H9 (cell line): ENCODE data around the gene ALOX12B. TPM values are rescaled to one million over a fixed set of nuclear protein-coding genes. Genes with fewer than 3 reads are reported as not detected.

Experiments
- DNase-seq: peaks from one replicate; pipeline ENCODE4 v3.0.0-alpha.2; 2017
- H2AFZ ChIP-seq: one replicate; pipeline ENCODE4 v1.6.1; 2013; ENCODE audit warnings: mild to moderate bottlenecking, low read length, control low read depth, moderate library complexity
- H2AK5ac ChIP-seq: 2 replicates; pipeline ENCODE4 v1.6.1; 2013; ENCODE audit warnings: low read length, control low read depth, mixed read lengths; ENCODE audit not compliant: insufficient read length
- H2BK120ac ChIP-seq: one replicate; pipeline ENCODE4 v1.6.1; 2013; ENCODE audit warnings: low read depth, mild to moderate bottlenecking, low read length, control low read depth, inconsistent platforms; ENCODE audit not compliant: poor library complexity, severe bottlenecking
- H2BK12ac ChIP-seq: 2 replicates; pipeline ENCODE4 v1.6.1; 2013; ENCODE audit warnings: low read length, control low read depth, mixed read lengths, low read depth; ENCODE audit not compliant: insufficient read length
- H2BK15ac ChIP-seq: 2 replicates; pipeline ENCODE4 v1.6.1; 2013; ENCODE audit warnings: low read depth, low read length, control low read depth
- H2BK20ac ChIP-seq: one replicate; pipeline ENCODE4 v1.6.1; 2013; ENCODE audit warnings: low read depth, mild to moderate bottlenecking, low read length, control low read depth, inconsistent platforms; ENCODE audit not compliant: poor library complexity, severe bottlenecking
- H2BK5ac ChIP-seq: 2 replicates; pipeline ENCODE4 v1.6.1; 2013; ENCODE audit warnings: low read length, control low read depth, mixed read lengths; ENCODE audit not compliant: insufficient read length
- H3K14ac ChIP-seq: 2 replicates; pipeline ENCODE4 v1.6.1; 2013; ENCODE audit warnings: low read length, control low read depth; ENCODE audit not compliant: insufficient read depth
- H3K18ac ChIP-seq: 2 replicates; pipeline ENCODE4 v1.6.1; 2013; ENCODE audit warnings: low read depth, mild to moderate bottlenecking, mixed read lengths, low read length, control low read depth; ENCODE audit not compliant: insufficient read length
- H3K23ac ChIP-seq: 2 replicates; pipeline ENCODE4 v1.6.1; 2013; ENCODE audit warnings: low read length, control low read depth, mixed read lengths, low read depth; ENCODE audit not compliant: insufficient read length
- H3K23me2 ChIP-seq: 2 replicates; pipeline ENCODE4 v1.6.1; 2013; ENCODE audit warnings: low read depth, mild to moderate bottlenecking, mixed read lengths, low read length, control low read depth; ENCODE audit not compliant: insufficient read length, poor library complexity, severe bottlenecking
- H3K27ac ChIP-seq: 2 replicates; pipeline ENCODE4 v1.5.1; 2013; ENCODE audit warnings: low read length, control low read depth, mixed read lengths, low read depth; ENCODE audit not compliant: insufficient read length
- H3K27me3 ChIP-seq: 2 replicates; pipeline ENCODE4 v1.6.1; 2013; ENCODE audit warnings: low read length, control low read depth, inconsistent platforms; ENCODE audit not compliant: insufficient read depth
- H3K4ac ChIP-seq: 2 replicates; pipeline ENCODE4 v1.6.1; 2013; ENCODE audit warnings: low read depth, mild to moderate bottlenecking, control low read depth, inconsistent platforms, low read length, moderate library complexity
- H3K4me1 ChIP-seq: 2 replicates; pipeline ENCODE4 v1.6.1; 2013; ENCODE audit warnings: low read length, control low read depth, inconsistent platforms; ENCODE audit not compliant: insufficient read depth
- H3K4me2 ChIP-seq: 2 replicates; pipeline ENCODE4 v1.6.1; 2013; ENCODE audit warnings: low read length, control low read depth, mixed read lengths; ENCODE audit not compliant: insufficient read length, insufficient read depth
- H3K56ac ChIP-seq: 2 replicates; pipeline ENCODE4 v1.6.1; 2013; ENCODE audit warnings: low read depth, mild to moderate bottlenecking, mixed read lengths, low read length, control low read depth; ENCODE audit not compliant: insufficient read length
- H3K79me1 ChIP-seq: 2 replicates; pipeline ENCODE4 v1.6.1; 2013; ENCODE audit warnings: low read depth, mild to moderate bottlenecking, moderate library complexity, low read length, control low read depth, inconsistent platforms; ENCODE audit not compliant: insufficient read depth, poor library complexity, severe bottlenecking
- H3K79me2 ChIP-seq: 2 replicates; pipeline ENCODE4 v1.6.1; 2013; ENCODE audit warnings: low read length, control low read depth, inconsistent platforms; ENCODE audit not compliant: insufficient read depth
- H3K9ac ChIP-seq: 2 replicates; pipeline ENCODE4 v1.6.1; 2013; ENCODE audit warnings: low read length, control low read depth, mixed read lengths; ENCODE audit not compliant: insufficient read length; ENCODE audit errors: extremely low read depth
- H3K9me3 ChIP-seq: one replicate; pipeline ENCODE4 v1.6.1; 2013; ENCODE audit warnings: low read depth, low read length, inconsistent platforms; ENCODE audit not compliant: control insufficient read depth
- H3T11ph ChIP-seq: one replicate; pipeline ENCODE4 v1.6.1; 2013; ENCODE audit warnings: mild to moderate bottlenecking, low read length, control low read depth, inconsistent platforms
- H4K20me1 ChIP-seq: one replicate; pipeline ENCODE4 v1.6.1; 2013; ENCODE audit not compliant: control insufficient read depth, insufficient read length, insufficient read depth
- H4K5ac ChIP-seq: 2 replicates; pipeline ENCODE4 v1.6.1; 2013; ENCODE audit warnings: low read depth, mild to moderate bottlenecking, mixed read lengths, low read length, control low read depth; ENCODE audit not compliant: insufficient read length
- H4K8ac ChIP-seq: replicated peaks from 2 replicates; pipeline ENCODE4 v1.6.1; 2013; ENCODE audit warnings: low read length, control low read depth, mixed read lengths, low read depth; ENCODE audit not compliant: insufficient read length
- H4K91ac ChIP-seq: 2 replicates; pipeline ENCODE4 v1.6.1; 2013; ENCODE audit warnings: low read depth, mild to moderate bottlenecking, moderate library complexity, mixed read lengths, low read length, control low read depth; ENCODE audit not compliant: insufficient read length
- H3K27ac Mint-ChIP-seq, 3 experiments: 2 replicates in 2 of 3; 3 replicates in 1 of 3; pipeline ENCODE4 v1.8.0; 2020 to 2021; ENCODE audit warnings: mixed read lengths in 3 of 3, mild to moderate bottlenecking in 1 of 3, moderate library complexity in 1 of 3
- H3K27me3 Mint-ChIP-seq: 2 replicates; pipeline ENCODE4 v1.8.0; 2021; ENCODE audit warnings: low read depth, mild to moderate bottlenecking, moderate library complexity, mixed read lengths
- H3K36me3 Mint-ChIP-seq, 3 experiments: 2 replicates in 2 of 3; 3 replicates in 1 of 3; pipeline ENCODE4 v1.8.0; 2020 to 2021; ENCODE audit warnings: low read depth in 3 of 3, mixed read lengths in 3 of 3; ENCODE audit not compliant: insufficient read depth in 1 of 3
- H3K4me1 Mint-ChIP-seq, 2 experiments: 2 replicates each; pipeline ENCODE4 v1.8.0; 2020; ENCODE audit warnings: mixed read lengths in 2 of 2
- H3K4me3 Mint-ChIP-seq, 2 experiments: 2 replicates in 1 of 2; 3 replicates in 1 of 2; pipeline ENCODE4 v1.8.0; 2020 to 2021; ENCODE audit warnings: mild to moderate bottlenecking in 2 of 2, mixed read lengths in 2 of 2, moderate library complexity in 1 of 2
- H3K9me3 Mint-ChIP-seq, 2 experiments: 2 replicates in 1 of 2; 3 replicates in 1 of 2; pipeline ENCODE4 v1.8.0; 2020; ENCODE audit warnings: mild to moderate bottlenecking in 2 of 2, mixed read lengths in 2 of 2, moderate library complexity in 1 of 2
- whole genome bisulfite sequencing: extraction: QIAGEN DNeasy Blood & Tissue Kit; methylation state at CpG from one replicate; pipeline ENCODE4 v1.1.7; 2013; ENCODE audit warnings: missing lambda C conversion rate, low lambda C conversion rate, mixed read lengths; ENCODE audit not compliant: insufficient read length; ENCODE audit errors: extremely low coverage; 5-methylcytosine and 5-hydroxymethylcytosine counted together
- total RNA-seq: library from RNA; stranded (reverse); gene quantifications from 2 replicates; pipeline ENCODE4 v1.2.1, GENCODE V29; 2021
- TF ChIP-seq, protein P1 (sequence below): fragments of 200-600 bp; sonication (generic); conservative IDR thresholded peaks from 3 replicates; pipeline ENCODE4 v1.8.0; 2021; ENCODE audit warnings: antibody characterized with exemption, mild to moderate bottlenecking

Gene ALOX12B
- total RNA-seq, 1 experiment from 2014 or later: 1.2 TPM

DNA sequence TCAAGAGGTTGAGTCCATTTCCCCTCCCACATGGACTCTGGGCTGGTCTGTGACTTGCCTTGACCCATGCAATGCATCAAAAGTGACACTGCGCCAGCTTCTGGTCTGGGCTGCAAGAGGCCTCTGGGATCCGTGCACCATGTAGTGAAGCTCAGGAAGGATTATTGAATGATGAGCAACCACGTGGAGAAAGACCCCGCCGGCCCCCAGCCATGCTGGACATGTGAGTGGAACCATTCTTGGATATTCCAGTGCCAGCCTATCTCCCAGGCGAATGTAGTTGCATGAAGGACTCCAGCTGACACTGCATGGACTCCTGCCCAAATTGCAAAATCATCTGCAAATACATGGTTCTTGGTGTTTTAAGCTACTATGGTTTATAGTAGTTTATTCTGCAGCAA, 56.3 kb downstream of the ALOX12B start:
- no peak overlapping the region for H3K9ac ChIP-seq
- TF ChIP-seq, protein P1, sequence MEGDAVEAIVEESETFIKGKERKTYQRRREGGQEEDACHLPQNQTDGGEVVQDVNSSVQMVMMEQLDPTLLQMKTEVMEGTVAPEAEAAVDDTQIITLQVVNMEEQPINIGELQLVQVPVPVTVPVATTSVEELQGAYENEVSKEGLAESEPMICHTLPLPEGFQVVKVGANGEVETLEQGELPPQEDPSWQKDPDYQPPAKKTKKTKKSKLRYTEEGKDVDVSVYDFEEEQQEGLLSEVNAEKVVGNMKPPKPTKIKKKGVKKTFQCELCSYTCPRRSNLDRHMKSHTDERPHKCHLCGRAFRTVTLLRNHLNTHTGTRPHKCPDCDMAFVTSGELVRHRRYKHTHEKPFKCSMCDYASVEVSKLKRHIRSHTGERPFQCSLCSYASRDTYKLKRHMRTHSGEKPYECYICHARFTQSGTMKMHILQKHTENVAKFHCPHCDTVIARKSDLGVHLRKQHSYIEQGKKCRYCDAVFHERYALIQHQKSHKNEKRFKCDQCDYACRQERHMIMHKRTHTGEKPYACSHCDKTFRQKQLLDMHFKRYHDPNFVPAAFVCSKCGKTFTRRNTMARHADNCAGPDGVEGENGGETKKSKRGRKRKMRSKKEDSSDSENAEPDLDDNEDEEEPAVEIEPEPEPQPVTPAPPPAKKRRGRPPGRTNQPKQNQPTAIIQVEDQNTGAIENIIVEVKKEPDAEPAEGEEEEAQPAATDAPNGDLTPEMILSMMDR: no peak
- Mint-ChIP-seq H3K27me3 (peaks cover 20% of the 10 kb centered on the region), H3K9me3 (no peaks in the 10 kb centered on the region), H3K27ac (no peak overlapping the region), H3K4me1 (no peaks in the 10 kb centered on the region), H3K4me3 (no peak overlapping the region), H3K36me3 (no peaks in the 10 kb centered on the region)
- no peak overlapping the region for H3K4me2 ChIP-seq
- H2BK5ac ChIP-seq: no peak overlapping the region
- H3K27ac ChIP-seq: no peak overlapping the region
- no peak overlapping the region for H3T11ph ChIP-seq
- no peak overlapping the region for H2AFZ ChIP-seq
- no CpG with 5 or more reads among the region's 6 CpGs for WGBS
- H3K14ac ChIP-seq: no peak overlapping the region
- no peak overlapping the region for H2BK15ac ChIP-seq
- no peak overlapping the region for H4K91ac ChIP-seq
- no peak for DNase-seq
- H3K27me3 ChIP-seq: no peaks in the 10 kb centered on the region
- no peak overlapping the region for H3K56ac ChIP-seq
- no peaks in the 10 kb centered on the region for H3K79me1 ChIP-seq
- H3K23ac ChIP-seq: no peak overlapping the region
- no peak overlapping the region for H3K18ac ChIP-seq
- H4K8ac ChIP-seq: no peak overlapping the region
- H2AK5ac ChIP-seq: no peak overlapping the region
- no peaks in the 10 kb centered on the region for H3K23me2 ChIP-seq
- H2BK12ac ChIP-seq: no peak overlapping the region
- H3K79me2 ChIP-seq: no peaks in the 10 kb centered on the region
- H3K9me3 ChIP-seq: no peaks in the 10 kb centered on the region
- no peaks in the 10 kb centered on the region for H4K20me1 ChIP-seq
- H3K4me1 ChIP-seq: no peaks in the 10 kb centered on the region; the same call in 1 of the 2 replicates
- H2BK120ac ChIP-seq: no peak overlapping the region
- H4K5ac ChIP-seq: no peak overlapping the region
- H3K4ac ChIP-seq: no peak overlapping the region
- H2BK20ac ChIP-seq: no peak overlapping the region
